Glutamatergic neuron (in vitro differentiated cells): ENCODE data around the gene LTB4R2. TPM values are rescaled to one million over a fixed set of nuclear protein-coding genes. Genes with fewer than 3 reads are reported as not detected.
"Not testable (repeated sequence)": the region's sequence is repeated elsewhere in the genome, so short reads cannot be mapped to it uniquely, and the experiment has no call there.

Experiments
- DNase-seq: peaks from one replicate; pipeline ENCODE4 v3.0.0; 2022
- H3K27ac Mint-ChIP-seq: one replicate; pipeline ENCODE4 v1.8.0; 2020; ENCODE audit warnings: mild to moderate bottlenecking, mixed read lengths, inconsistent platforms; ENCODE audit not compliant: unreplicated experiment
- H3K27me3 Mint-ChIP-seq: one replicate; pipeline ENCODE4 v1.8.0; 2020; ENCODE audit warnings: mild to moderate bottlenecking, moderate library complexity, mixed read lengths, inconsistent platforms; ENCODE audit not compliant: unreplicated experiment
- H3K36me3 Mint-ChIP-seq: one replicate; pipeline ENCODE4 v1.8.0; 2020; ENCODE audit warnings: mild to moderate bottlenecking, mixed read lengths, inconsistent platforms; ENCODE audit not compliant: unreplicated experiment
- H3K4me1 Mint-ChIP-seq: one replicate; pipeline ENCODE4 v1.8.0; 2020; ENCODE audit warnings: mild to moderate bottlenecking, low read depth, mixed read lengths, inconsistent platforms; ENCODE audit not compliant: unreplicated experiment
- H3K4me3 Mint-ChIP-seq: one replicate; pipeline ENCODE4 v1.8.0; 2020; ENCODE audit warnings: mild to moderate bottlenecking, mixed read lengths, inconsistent platforms; ENCODE audit not compliant: unreplicated experiment
- H3K9me3 Mint-ChIP-seq: one replicate; pipeline ENCODE4 v1.8.0; 2020; ENCODE audit warnings: mild to moderate bottlenecking, moderate library complexity, mixed read lengths, inconsistent platforms; ENCODE audit not compliant: unreplicated experiment
- CTCF ChIP-seq: fragments of 200-600 bp; sonication (generic); IDR thresholded peaks from one replicate; pipeline ENCODE4 v1.5.0; 2021; ENCODE audit not compliant: partially characterized antibody, unreplicated experiment
- total RNA-seq: library from RNA; stranded (reverse); fragmentation: NEBNext Ultra II Directional; extraction: Animal tissue kit (Norgen Biotek cat#: 25700); gene quantifications from one replicate; pipeline ENCODE4 v1.2.1, GENCODE V29; 2021; ENCODE audit not compliant: unreplicated experiment

The LTB4R2 gene
- total RNA-seq, 1 donor from 2014 or later = 8.9 TPM

GRCh38 chr14:24325041-24325530 lies 15.1 kb downstream of the LTB4R2 start:
- H3K27ac Mint-ChIP-seq = peak overlapping the region; percentile 28
- H3K27me3 Mint-ChIP-seq = peaks cover 5% of the 10 kb centered on the region
- H3K4me3 Mint-ChIP-seq = no peak overlapping the region
- no peaks in the 10 kb centered on the region for H3K4me1 Mint-ChIP-seq
- DNase-seq = no peak
- H3K9me3 Mint-ChIP-seq = no peaks in the 10 kb centered on the region
- H3K36me3 Mint-ChIP-seq = no peaks in the 10 kb centered on the region
- TF ChIP-seq CTCF = no peak

- no peaks in the 10 kb centered on the region for H3K36me3 Mint-ChIP-seq
- H3K9me3 Mint-ChIP-seq = peaks cover 3% of the 10 kb centered on the region
- no peaks in the 10 kb centered on the region for H3K4me1 Mint-ChIP-seq
- no peak overlapping the region for H3K4me3 Mint-ChIP-seq
- TF ChIP-seq CTCF = no peak
- H3K27me3 Mint-ChIP-seq = peaks cover 10% of the 10 kb centered on the region
- DNase-seq = no peak
- H3K27ac Mint-ChIP-seq = no peak overlapping the region
These were observed 16.0 kb downstream of the LTB4R2 start for GRCh38 chr14:24325963-24326362.

- H3K4me3 Mint-ChIP-seq = no peak overlapping the region
- peaks cover 3% of the 10 kb centered on the region for H3K36me3 Mint-ChIP-seq
- peaks cover 7% of the 10 kb centered on the region for H3K9me3 Mint-ChIP-seq
- peaks cover 16% of the 10 kb centered on the region for H3K27me3 Mint-ChIP-seq
- no peak for DNase-seq
- TF ChIP-seq CTCF = no peak
- peaks cover 4% of the 10 kb centered on the region for H3K4me1 Mint-ChIP-seq
- no peak overlapping the region for H3K27ac Mint-ChIP-seq
These were observed 17.4 kb downstream of the LTB4R2 start for GRCh38 chr14:24327303-24327702.

GRCh38 chr14:24327914-24328313 lies 18.0 kb downstream of the LTB4R2 start:
- H3K4me3 Mint-ChIP-seq, H3K36me3 Mint-ChIP-seq, H3K27ac Mint-ChIP-seq, H3K4me1 Mint-ChIP-seq, H3K9me3 Mint-ChIP-seq: not testable (repeated sequence)
- peak; percentile 69 for DNase-seq
- peak; percentile 65 for TF ChIP-seq CTCF
- peaks cover 17% of the 10 kb centered on the region for H3K27me3 Mint-ChIP-seq

- DNase-seq = no peak
- TF ChIP-seq CTCF = no peak
- Mint-ChIP-seq H3K4me1 (peaks cover 6% of the 10 kb centered on the region), H3K27ac (no peak overlapping the region), H3K4me3 (no peak overlapping the region), H3K9me3 (peaks cover 9% of the 10 kb centered on the region), H3K36me3 (peaks cover 4% of the 10 kb centered on the region), H3K27me3 (peaks cover 21% of the 10 kb centered on the region)
These were observed 19.2 kb downstream of the LTB4R2 start for GRCh38 chr14:24329073-24329663.
